ENCODE measurements around the gene ZNF133. TPM values are rescaled to one million over a fixed set of nuclear protein-coding genes. Genes with fewer than 3 reads are reported as not detected.
A peak's percentile ranks its signal among the peaks of the same experiment; 100 is the strongest.

The ZNF133 gene
- total RNA-seq, 1 experiment from 2014 or later, result 30.4 TPM

DNA sequence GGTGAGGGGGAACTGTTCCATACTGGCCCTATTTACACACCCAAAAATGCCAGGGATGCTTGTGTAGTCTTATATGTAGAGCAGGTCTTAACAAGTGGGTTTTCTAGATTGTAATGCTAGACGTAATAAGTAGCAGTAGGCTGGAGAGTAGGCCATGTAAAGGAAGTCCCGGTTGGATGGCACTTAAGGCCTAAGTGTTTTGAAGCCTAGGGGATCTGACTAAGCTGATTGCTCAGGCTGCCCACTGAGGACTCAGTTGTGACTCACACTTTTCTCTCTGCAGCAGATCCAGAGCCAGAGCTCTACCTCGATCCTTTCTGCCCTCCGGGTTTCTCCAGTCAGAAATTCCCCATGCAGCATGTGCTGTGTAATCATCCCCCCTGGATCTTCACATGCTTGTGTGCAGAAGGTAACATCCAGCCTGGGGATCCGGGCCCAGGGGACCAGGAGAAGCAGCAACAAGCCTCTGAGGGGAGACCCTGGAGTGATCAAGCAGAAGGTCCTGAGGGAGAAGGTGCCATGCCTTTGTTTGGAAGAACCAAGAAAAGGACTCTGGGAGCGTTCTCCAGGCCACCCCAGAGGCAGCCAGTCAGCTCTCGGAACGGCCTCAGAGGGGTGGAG is 26.6 kb downstream of the ZNF133 start:
- H3K36me3 Mint-ChIP-seq (ENCODE audit: insufficient read depth, unreplicated experiment), result peaks cover 28% of the 10 kb centered on the region

DNA sequence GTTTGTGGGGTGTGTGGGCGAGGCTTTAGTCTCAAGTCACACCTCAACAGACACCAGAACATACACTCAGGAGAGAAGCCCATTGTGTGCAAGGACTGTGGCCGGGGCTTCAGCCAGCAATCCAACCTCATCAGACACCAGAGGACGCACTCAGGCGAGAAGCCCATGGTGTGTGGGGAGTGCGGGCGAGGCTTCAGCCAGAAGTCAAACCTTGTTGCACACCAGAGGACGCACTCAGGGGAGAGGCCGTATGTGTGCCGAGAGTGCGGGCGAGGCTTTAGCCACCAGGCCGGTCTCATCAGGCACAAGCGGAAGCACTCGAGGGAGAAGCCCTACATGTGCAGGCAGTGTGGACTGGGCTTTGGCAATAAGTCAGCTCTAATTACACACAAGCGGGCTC is 27.8 kb downstream of the ZNF133 start:
- POLR2A ChIA-PET, result no interaction called here
- no peak for DNase-seq (ENCODE audit: unreplicated experiment)
- Mint-ChIP-seq H3K27ac (ENCODE audit: low read depth, unreplicated experiment) (no peak overlapping the region), H3K36me3 (ENCODE audit: insufficient read depth, unreplicated experiment) (peaks cover 24% of the 10 kb centered on the region), H3K4me1 (ENCODE audit: insufficient read depth, unreplicated experiment) (peaks cover 21% of the 10 kb centered on the region), H3K4me3 (ENCODE audit: unreplicated experiment) (no peak overlapping the region), H3K9me3 (ENCODE audit: unreplicated experiment) (no peaks in the 10 kb centered on the region), H3K27me3 (ENCODE audit: insufficient read depth, unreplicated experiment) (no peaks in the 10 kb centered on the region)
- TF ChIP-seq, protein P1, sequence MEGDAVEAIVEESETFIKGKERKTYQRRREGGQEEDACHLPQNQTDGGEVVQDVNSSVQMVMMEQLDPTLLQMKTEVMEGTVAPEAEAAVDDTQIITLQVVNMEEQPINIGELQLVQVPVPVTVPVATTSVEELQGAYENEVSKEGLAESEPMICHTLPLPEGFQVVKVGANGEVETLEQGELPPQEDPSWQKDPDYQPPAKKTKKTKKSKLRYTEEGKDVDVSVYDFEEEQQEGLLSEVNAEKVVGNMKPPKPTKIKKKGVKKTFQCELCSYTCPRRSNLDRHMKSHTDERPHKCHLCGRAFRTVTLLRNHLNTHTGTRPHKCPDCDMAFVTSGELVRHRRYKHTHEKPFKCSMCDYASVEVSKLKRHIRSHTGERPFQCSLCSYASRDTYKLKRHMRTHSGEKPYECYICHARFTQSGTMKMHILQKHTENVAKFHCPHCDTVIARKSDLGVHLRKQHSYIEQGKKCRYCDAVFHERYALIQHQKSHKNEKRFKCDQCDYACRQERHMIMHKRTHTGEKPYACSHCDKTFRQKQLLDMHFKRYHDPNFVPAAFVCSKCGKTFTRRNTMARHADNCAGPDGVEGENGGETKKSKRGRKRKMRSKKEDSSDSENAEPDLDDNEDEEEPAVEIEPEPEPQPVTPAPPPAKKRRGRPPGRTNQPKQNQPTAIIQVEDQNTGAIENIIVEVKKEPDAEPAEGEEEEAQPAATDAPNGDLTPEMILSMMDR (IDR thresholded peaks at IDR 0.05; ENCODE audit: unreplicated experiment), result no peak
- intact Hi-C loops (cut with micrococcal nuclease), result no loop called here
- CTCF ChIA-PET, result no interaction called here
- no TSS peak for BruUV-seq (replicated peaks)

More for the DNA sequence above, 26.6 kb downstream of the ZNF133 start:
- POLR2A ChIA-PET, result interaction anchor here (0.9 to 5.8 kb wide), 2 partner anchors 26 to 172 kb away, joined by 3 to 41 read pairs; partner anchors contain the start of gene ZNF133
- no peaks in the 10 kb centered on the region for H3K27me3 Mint-ChIP-seq (ENCODE audit: insufficient read depth, unreplicated experiment)
- TF ChIP-seq, protein P1 (IDR thresholded peaks at IDR 0.05; ENCODE audit: unreplicated experiment), result no peak
- H3K4me1 Mint-ChIP-seq (ENCODE audit: insufficient read depth, unreplicated experiment), result peaks cover 28% of the 10 kb centered on the region
- intact Hi-C loops (cut with micrococcal nuclease), result no loop called here
- BruUV-seq (replicated peaks), result no TSS peak
- H3K9me3 Mint-ChIP-seq (ENCODE audit: unreplicated experiment), result no peaks in the 10 kb centered on the region
- peak overlapping the region; percentile 87 for H3K27ac Mint-ChIP-seq (ENCODE audit: low read depth, unreplicated experiment)
- DNase-seq (ENCODE audit: unreplicated experiment), result peak; percentile 91
- CTCF ChIA-PET, result interaction anchor here (1.2 kb wide), 1 partner anchor 99 kb away, joined by 5 read pairs; no protein-coding TSS in a partner anchor
- H3K4me3 Mint-ChIP-seq (ENCODE audit: unreplicated experiment), result no peak overlapping the region

DNA sequence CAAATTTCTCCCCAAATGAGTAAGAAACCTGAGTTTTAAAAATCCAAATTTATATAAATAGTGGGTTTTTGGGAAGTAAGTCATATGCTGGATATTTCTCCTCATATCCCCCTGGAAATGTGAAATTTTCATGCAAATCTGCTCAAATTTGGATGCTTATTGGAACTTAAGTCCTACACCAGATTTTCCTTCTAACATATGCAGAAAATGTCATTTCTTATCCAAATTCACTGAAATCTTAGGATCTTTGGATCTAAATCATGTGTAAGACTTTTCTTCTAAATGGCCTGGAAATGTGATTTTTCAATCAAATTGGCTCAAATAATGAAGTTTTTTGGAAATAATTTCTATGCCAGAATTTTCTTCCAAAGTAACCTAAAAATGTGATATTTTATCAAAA is 33.0 kb downstream of the ZNF133 start:
- intact Hi-C loops (cut with micrococcal nuclease), result no loop called here
- BruUV-seq (replicated peaks), result no TSS peak
- ChIA-PET CTCF (no interaction called here), POLR2A (interaction anchor here (1.0 to 1.1 kb wide), 2 partner anchors 8 to 33 kb away, joined by 3 read pairs; no protein-coding TSS in a partner anchor)
- Mint-ChIP-seq H3K27me3 (ENCODE audit: insufficient read depth, unreplicated experiment) (no peaks in the 10 kb centered on the region), H3K36me3 (ENCODE audit: insufficient read depth, unreplicated experiment) (peaks cover 9% of the 10 kb centered on the region), H3K4me3 (ENCODE audit: unreplicated experiment) (no peak overlapping the region), H3K4me1 (ENCODE audit: insufficient read depth, unreplicated experiment) (no peaks in the 10 kb centered on the region), H3K9me3 (ENCODE audit: unreplicated experiment) (no peaks in the 10 kb centered on the region), H3K27ac (ENCODE audit: low read depth, unreplicated experiment) (no peak overlapping the region)
- TF ChIP-seq, protein P1 (IDR thresholded peaks at IDR 0.05; ENCODE audit: unreplicated experiment), result no peak
- no peak for DNase-seq (ENCODE audit: unreplicated experiment)

DNA sequence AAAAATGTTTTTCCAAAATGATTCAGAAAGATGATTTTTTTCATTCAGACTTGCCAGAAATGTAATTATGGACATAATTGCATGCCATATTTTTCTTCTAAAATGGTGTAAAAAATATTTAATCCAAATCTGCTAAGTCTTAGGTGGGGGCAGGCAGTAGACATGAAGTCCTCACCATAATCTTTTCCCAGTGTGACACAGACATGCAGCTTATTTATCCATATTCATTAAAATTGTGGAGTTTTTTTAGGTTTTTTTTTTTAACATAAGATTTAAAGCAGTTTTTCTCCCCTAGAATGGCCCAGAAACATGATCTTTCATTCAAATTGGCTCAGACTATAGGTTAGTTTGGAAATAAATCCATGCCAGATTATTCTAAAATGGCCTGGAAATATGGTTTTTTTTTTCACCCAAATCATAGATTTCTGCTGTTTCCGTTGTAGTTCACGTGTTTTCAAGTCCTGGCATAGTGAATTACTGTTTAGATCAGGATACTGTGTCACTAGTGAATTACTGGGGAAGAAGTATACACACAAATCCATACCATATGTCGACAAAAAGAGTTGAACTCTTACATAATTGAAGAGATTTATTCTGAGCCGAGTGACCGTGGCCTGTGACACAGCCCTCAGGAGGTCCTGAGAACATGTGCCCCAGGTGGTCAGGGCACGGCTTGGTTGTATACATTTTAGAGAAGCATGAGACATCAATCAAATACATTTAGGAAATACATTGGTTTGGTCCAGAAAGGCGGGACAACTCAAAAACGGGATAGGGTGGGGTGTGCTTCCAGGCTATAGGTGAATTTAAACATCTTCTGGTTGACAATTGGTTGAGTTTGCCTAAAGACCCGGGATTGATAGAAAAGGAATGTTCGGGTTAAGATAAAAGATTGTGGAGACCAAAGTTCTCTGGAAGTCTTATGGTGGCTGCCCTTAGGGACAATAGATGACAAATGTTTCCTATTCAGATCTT is 33.9 kb downstream of the ZNF133 start:
- H3K9me3 Mint-ChIP-seq (ENCODE audit: unreplicated experiment), result no peaks in the 10 kb centered on the region
- POLR2A ChIA-PET, result interaction anchor here (1.1 kb wide), 1 partner anchor 34 kb away, joined by 3 read pairs; no protein-coding TSS in a partner anchor
- H3K27me3 Mint-ChIP-seq (ENCODE audit: insufficient read depth, unreplicated experiment), result no peaks in the 10 kb centered on the region
- DNase-seq (ENCODE audit: unreplicated experiment), result no peak
- peaks cover 6% of the 10 kb centered on the region for H3K36me3 Mint-ChIP-seq (ENCODE audit: insufficient read depth, unreplicated experiment)
- H3K4me1 Mint-ChIP-seq (ENCODE audit: insufficient read depth, unreplicated experiment), result no peaks in the 10 kb centered on the region
- intact Hi-C loops (cut with micrococcal nuclease), result no loop called here
- no peak overlapping the region for H3K27ac Mint-ChIP-seq (ENCODE audit: low read depth, unreplicated experiment)
- no TSS peak for BruUV-seq (replicated peaks)
- CTCF ChIA-PET, result interaction anchor here (1.1 to 1.5 kb wide), 2 partner anchors 8 to 46 kb away, joined by 3 read pairs; no protein-coding TSS in a partner anchor
- TF ChIP-seq, protein P1 (IDR thresholded peaks at IDR 0.05; ENCODE audit: unreplicated experiment), result no peak
- no peak overlapping the region for H3K4me3 Mint-ChIP-seq (ENCODE audit: unreplicated experiment)
